Subcutaneous adipose tissue (tissue), 4 donors: ENCODE measurements around the gene IGF2BP3. TPM values are rescaled to one million over a fixed set of nuclear protein-coding genes. Genes with fewer than 3 reads are reported as not detected.

Experiments
- total RNA-seq, 4 donors: library from RNA; depleted of rRNA; stranded (reverse); fragments of >200 nt; gene quantifications; one replicate each; pipeline ENCODE4 v1.1.0, GENCODE V29; 2016
- TF ChIP-seq, protein P1 (sequence below): fragments of 450-650 bp; IDR thresholded peaks from one replicate; pipeline ENCODE4 v1.5.1; 2016; ENCODE audit warnings: low read depth, mild to moderate bottlenecking, control low read depth, antibody characterized with exemption, moderate library complexity

The IGF2BP3 gene
- total RNA-seq, 4 donors from 2014 or later, result 0.94 to 3.6 (median 1.8) TPM

GRCh38 chr7:23387583-23387982 is 82.7 kb downstream of the IGF2BP3 start:
- TF ChIP-seq, protein P1, sequence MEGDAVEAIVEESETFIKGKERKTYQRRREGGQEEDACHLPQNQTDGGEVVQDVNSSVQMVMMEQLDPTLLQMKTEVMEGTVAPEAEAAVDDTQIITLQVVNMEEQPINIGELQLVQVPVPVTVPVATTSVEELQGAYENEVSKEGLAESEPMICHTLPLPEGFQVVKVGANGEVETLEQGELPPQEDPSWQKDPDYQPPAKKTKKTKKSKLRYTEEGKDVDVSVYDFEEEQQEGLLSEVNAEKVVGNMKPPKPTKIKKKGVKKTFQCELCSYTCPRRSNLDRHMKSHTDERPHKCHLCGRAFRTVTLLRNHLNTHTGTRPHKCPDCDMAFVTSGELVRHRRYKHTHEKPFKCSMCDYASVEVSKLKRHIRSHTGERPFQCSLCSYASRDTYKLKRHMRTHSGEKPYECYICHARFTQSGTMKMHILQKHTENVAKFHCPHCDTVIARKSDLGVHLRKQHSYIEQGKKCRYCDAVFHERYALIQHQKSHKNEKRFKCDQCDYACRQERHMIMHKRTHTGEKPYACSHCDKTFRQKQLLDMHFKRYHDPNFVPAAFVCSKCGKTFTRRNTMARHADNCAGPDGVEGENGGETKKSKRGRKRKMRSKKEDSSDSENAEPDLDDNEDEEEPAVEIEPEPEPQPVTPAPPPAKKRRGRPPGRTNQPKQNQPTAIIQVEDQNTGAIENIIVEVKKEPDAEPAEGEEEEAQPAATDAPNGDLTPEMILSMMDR, result no peak

- TF ChIP-seq, protein P1, result no peak
Measured at GRCh38 chr7:23385140-23385539, 85.2 kb downstream of the IGF2BP3 start.

- TF ChIP-seq, protein P1, result no peak
Measured at GRCh38 chr7:23383225-23383624, 87.1 kb downstream of the IGF2BP3 start.

GRCh38 chr7:23380961-23381360 is 89.3 kb downstream of the IGF2BP3 start:
- TF ChIP-seq, protein P1, result no peak

- TF ChIP-seq, protein P1, result no peak
Measured at GRCh38 chr7:23380556-23380955, 89.7 kb downstream of the IGF2BP3 start.

DNA sequence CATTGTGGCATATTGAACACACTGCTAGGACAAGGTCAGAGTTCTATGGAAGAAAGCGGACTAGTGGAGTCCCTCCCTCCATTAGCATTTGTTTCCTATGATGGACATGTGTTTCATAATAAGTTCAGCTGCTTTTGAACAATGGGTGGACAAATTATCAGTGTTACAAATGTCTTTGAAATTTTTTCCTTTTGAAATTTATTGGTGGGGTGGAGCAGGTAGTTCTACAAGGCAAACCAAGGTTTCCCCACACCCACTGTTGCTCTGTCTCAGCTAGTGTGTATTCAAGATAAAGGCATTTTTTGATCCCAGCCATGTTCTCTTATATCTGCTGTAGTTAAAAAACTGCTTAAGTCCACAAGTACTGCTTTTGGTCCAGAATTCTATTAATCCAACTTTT is 91.3 kb downstream of the IGF2BP3 start:
- TF ChIP-seq, protein P1, result no peak

GRCh38 chr7:23377134-23377533 is 93.2 kb downstream of the IGF2BP3 start:
- TF ChIP-seq, protein P1, result no peak
